Suprapubic skin (tissue), 4 donors: Measurements from ENCODE around the gene SNX22.

Experiments used
- EP300 ChIP-seq: sonication (generic); formaldehyde crosslinking; IDR thresholded peaks from one replicate; pipeline ENCODE4 v1.6.1; 2017; ENCODE audit warnings: antibody characterized with exemption
- POLR2A ChIP-seq, 2 donors: fragments of 450-650 bp; IDR thresholded peaks; one replicate each; pipeline ENCODE4 v1.6.1; 2017; ENCODE audit warnings: antibody characterized with exemption in 2 of 2, mild to moderate bottlenecking in 2 of 2, moderate library complexity in 2 of 2
- POLR2AphosphoS5 ChIP-seq, 3 donors: sonication (generic); formaldehyde crosslinking; IDR thresholded peaks; one replicate each; pipeline ENCODE4 v1.6.1; 2017; ENCODE audit warnings: antibody characterized with exemption in 3 of 3
- TF ChIP-seq, protein P1 (sequence below), 2 donors: fragments of 200-600 bp in 1 of 2; fragments of 450-650 bp in 1 of 2; sonication (generic) in 1 of 2; IDR thresholded peaks; one replicate each; pipeline ENCODE4 v1.5.1; 2016 to 2019; ENCODE audit warnings: antibody characterized with exemption in 2 of 2, mild to moderate bottlenecking in 1 of 2, moderate library complexity in 1 of 2

DNA sequence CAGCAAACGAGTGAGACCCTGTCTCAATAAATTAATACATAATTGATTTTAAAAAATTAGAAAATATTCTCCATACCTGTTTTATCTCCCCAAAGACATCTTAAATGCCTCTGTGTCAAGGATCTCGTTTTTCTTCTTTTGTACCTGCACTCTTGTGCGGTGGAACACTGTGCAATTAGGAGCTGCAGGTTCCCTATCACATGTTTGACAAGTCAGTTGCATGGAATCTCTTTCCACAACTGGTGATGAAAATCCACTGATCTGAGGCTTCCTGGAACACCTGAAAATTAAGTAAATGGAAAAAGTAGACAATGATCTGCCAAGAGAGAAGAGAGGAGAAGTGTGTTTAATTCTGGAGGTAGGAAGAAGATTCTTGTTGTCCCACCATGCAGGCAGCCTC lies 3.0 kb upstream of the SNX22 start:
- TF ChIP-seq POLR2AphosphoS5 (IDR thresholded peaks at IDR 0.05) (no peak), POLR2A (IDR thresholded peaks at IDR 0.05) (no peak), EP300 (no peak)
- TF ChIP-seq, protein P1, sequence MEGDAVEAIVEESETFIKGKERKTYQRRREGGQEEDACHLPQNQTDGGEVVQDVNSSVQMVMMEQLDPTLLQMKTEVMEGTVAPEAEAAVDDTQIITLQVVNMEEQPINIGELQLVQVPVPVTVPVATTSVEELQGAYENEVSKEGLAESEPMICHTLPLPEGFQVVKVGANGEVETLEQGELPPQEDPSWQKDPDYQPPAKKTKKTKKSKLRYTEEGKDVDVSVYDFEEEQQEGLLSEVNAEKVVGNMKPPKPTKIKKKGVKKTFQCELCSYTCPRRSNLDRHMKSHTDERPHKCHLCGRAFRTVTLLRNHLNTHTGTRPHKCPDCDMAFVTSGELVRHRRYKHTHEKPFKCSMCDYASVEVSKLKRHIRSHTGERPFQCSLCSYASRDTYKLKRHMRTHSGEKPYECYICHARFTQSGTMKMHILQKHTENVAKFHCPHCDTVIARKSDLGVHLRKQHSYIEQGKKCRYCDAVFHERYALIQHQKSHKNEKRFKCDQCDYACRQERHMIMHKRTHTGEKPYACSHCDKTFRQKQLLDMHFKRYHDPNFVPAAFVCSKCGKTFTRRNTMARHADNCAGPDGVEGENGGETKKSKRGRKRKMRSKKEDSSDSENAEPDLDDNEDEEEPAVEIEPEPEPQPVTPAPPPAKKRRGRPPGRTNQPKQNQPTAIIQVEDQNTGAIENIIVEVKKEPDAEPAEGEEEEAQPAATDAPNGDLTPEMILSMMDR (IDR thresholded peaks at IDR 0.05), result no peak
